Fibroblast of lung (primary cell): ENCODE data around the gene KCNMA1.

ENCODE experiments used
- EZH2 ChIP-seq: IDR thresholded peaks from 2 replicates; pipeline ENCODE4 v1.5.1; 2012; ENCODE audit warnings: low read length, control low read depth, mild to moderate bottlenecking; ENCODE audit errors: missing control alignments
- TF ChIP-seq, protein P1 (sequence below), 2 donors: IDR thresholded peaks in 1 of 2; conservative IDR thresholded peaks in 1 of 2; 1 replicate in 1 of 2; 2 replicates in 1 of 2; pipeline ENCODE4 v1.5.1; 2011 to 2012; ENCODE audit warnings: low read length in 2 of 2, control low read depth in 1 of 2, inconsistent platforms in 1 of 2, low read depth in 1 of 2, mild to moderate bottlenecking in 1 of 2

DNA sequence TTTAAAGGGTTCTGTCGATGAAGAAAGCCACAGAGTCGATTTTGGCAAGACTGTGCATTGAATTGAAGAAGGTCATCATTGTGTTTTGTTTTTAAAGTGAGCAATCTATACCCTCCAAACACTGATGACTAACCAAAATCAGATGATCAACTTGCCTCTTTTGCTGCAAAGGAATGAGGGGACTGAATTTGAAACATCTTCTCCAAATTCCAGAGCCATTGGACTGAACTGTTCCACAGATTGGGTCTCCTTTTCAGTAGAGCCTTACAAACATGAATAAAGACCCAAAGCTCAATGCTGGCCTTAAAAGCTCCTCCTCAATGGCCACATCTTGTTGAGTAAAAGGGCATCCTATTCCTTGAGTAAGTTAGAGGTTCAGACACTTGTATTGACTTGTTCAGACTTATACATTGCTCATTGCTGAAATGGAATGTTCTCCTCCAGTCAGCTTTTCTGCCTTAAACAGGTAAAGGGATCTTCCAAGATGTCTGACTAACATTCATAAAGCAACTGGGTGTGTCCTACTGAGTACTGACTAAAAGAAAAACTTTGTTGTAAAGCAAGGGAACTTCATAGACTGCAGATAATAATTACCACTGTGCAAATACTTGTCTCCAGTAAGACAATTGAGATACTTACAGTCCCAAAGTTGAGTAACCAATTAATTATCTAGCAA lies 630.6 kb downstream of the KCNMA1 start:
- TF ChIP-seq EZH2, result no peak
- TF ChIP-seq, protein P1, sequence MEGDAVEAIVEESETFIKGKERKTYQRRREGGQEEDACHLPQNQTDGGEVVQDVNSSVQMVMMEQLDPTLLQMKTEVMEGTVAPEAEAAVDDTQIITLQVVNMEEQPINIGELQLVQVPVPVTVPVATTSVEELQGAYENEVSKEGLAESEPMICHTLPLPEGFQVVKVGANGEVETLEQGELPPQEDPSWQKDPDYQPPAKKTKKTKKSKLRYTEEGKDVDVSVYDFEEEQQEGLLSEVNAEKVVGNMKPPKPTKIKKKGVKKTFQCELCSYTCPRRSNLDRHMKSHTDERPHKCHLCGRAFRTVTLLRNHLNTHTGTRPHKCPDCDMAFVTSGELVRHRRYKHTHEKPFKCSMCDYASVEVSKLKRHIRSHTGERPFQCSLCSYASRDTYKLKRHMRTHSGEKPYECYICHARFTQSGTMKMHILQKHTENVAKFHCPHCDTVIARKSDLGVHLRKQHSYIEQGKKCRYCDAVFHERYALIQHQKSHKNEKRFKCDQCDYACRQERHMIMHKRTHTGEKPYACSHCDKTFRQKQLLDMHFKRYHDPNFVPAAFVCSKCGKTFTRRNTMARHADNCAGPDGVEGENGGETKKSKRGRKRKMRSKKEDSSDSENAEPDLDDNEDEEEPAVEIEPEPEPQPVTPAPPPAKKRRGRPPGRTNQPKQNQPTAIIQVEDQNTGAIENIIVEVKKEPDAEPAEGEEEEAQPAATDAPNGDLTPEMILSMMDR (conservative IDR thresholded peaks at IDR 0.05 in 1 of 2, IDR thresholded peaks at IDR 0.05 in 1 of 2; ENCODE audit: low read depth in 1 of 2, low read length in 2 of 2), result no peak
